ENCODE results near the gene RHOC. TPM values are rescaled to one million over a fixed set of nuclear protein-coding genes. Genes with fewer than 3 reads are reported as not detected.
A peak's percentile ranks its signal among the peaks of the same experiment; 100 is the strongest.
"Not testable (repeated sequence)": the region's sequence is repeated elsewhere in the genome, so short reads cannot be mapped to it uniquely, and the experiment has no call there.

The RHOC gene
- total RNA-seq, 1 donor from 2014 or later: 131 TPM

DNA sequence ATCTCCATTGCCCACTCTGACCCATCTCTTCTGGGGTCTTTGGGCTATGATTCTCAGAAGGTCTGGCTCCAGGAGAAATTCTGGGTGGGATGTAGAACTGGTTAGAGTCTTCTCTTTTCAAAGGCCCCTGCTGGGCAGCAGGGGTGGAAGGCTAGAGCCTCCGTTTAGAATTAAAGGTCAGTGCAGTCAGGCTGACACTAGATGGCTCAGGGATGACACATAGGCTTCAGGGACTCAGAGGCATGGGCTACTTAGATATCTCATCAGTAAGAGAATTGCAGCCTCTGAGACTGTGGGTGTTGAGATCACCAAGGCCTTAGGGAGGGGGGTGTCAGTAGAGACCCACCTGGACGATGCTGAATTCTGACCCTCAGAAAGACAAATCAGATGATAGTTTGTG lies 20.8 kb upstream of the RHOC start:
- Mint-ChIP-seq H3K36me3 (no peaks in the 10 kb centered on the region), H3K4me1 (ENCODE audit: unreplicated experiment) (peaks cover 23% of the 10 kb centered on the region), H3K27ac (no peak overlapping the region), H3K9me3 (no peaks in the 10 kb centered on the region), H3K4me3 (no peak overlapping the region), H3K27me3 (peaks cover 3% of the 10 kb centered on the region)
- TF ChIP-seq CTCF (conservative IDR thresholded peaks at IDR 0.05): no peak
- DNase-seq (ENCODE audit: extremely low spot score, unreplicated experiment): no peak

GRCh38 chr1:112724240-112724639 lies 17.3 kb upstream of the RHOC start:
- H3K9me3 Mint-ChIP-seq; H3K4me3 Mint-ChIP-seq; H3K36me3 Mint-ChIP-seq; H3K27ac Mint-ChIP-seq; DNase-seq (ENCODE audit: extremely low spot score, unreplicated experiment): not testable (repeated sequence)
- Mint-ChIP-seq H3K4me1 (ENCODE audit: unreplicated experiment) (peaks cover 21% of the 10 kb centered on the region), H3K27me3 (peaks cover 21% of the 10 kb centered on the region)

- Mint-ChIP-seq H3K36me3 (no peaks in the 10 kb centered on the region), H3K27ac (peak overlapping the region; percentile 63), H3K27me3 (peaks cover 26% of the 10 kb centered on the region), H3K4me3 (peak overlapping the region; percentile 59), H3K4me1 (ENCODE audit: unreplicated experiment) (peaks cover 21% of the 10 kb centered on the region), H3K9me3 (no peaks in the 10 kb centered on the region)
- DNase-seq (ENCODE audit: extremely low spot score, unreplicated experiment): no peak
- TF ChIP-seq CTCF (conservative IDR thresholded peaks at IDR 0.05): no peak
These were observed 16.5 kb upstream of the RHOC start for GRCh38 chr1:112723511-112723839.

DNA sequence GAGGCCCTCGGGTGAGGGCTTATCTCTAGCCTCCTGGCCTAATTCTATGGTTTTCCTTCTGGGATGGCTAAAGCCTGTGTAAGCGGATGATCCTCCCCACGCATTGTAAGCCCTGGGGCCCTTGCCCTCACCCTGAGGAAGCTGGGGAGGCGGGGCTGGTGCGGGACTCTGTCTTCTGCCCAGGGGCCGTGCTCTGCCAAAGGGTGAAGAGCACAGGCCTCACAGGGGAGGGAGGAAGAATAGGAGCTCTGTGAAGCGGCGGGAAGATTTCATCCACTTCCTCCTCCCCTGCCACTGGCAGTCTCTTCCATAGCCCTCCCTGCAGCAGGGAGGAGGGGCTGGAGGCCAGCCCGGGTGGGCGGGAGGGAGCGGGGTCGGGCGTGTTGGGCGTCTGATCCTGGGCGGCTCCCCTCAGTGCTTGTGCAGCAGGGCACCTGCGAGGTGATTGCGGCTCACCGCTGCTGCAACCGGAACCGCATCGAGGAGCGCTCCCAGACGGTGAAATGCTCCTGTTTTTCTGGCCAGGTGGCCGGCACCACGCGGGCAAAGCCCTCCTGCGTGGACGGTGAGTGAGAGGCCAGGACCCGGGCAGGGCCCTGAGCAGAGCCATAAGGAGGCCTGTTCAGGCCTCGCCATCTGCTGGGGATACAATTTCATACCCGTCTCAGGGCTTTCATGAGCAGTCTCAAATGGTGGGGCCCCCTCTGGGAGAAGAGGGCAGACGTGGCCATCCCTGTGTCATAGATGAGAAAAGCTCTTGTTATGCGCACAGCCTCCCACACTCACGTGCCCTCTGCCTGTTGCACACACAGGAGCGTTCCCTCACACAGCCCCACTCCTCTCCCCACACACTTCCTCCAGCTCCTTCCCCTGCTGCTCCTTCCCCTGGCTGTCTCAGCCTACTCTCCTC lies 15.9 kb upstream of the RHOC start:
- peak; percentile 15 for TF ChIP-seq CTCF (conservative IDR thresholded peaks at IDR 0.05)
- H3K4me1 Mint-ChIP-seq (ENCODE audit: unreplicated experiment): peaks cover 21% of the 10 kb centered on the region
- H3K4me3 Mint-ChIP-seq: peak overlapping the region; percentile 78
- H3K27ac Mint-ChIP-seq: peak overlapping the region; percentile 83
- H3K9me3 Mint-ChIP-seq: no peaks in the 10 kb centered on the region
- no peaks in the 10 kb centered on the region for H3K36me3 Mint-ChIP-seq
- peaks cover 27% of the 10 kb centered on the region for H3K27me3 Mint-ChIP-seq
- DNase-seq (ENCODE audit: extremely low spot score, unreplicated experiment): no peak

GRCh38 chr1:112721966-112722524 lies 15.1 kb upstream of the RHOC start:
- TF ChIP-seq CTCF (conservative IDR thresholded peaks at IDR 0.05): no peak
- H3K36me3 Mint-ChIP-seq: no peaks in the 10 kb centered on the region
- no peaks in the 10 kb centered on the region for H3K9me3 Mint-ChIP-seq
- peaks cover 21% of the 10 kb centered on the region for H3K4me1 Mint-ChIP-seq (ENCODE audit: unreplicated experiment)
- H3K4me3 Mint-ChIP-seq: no peak overlapping the region
- no peak overlapping the region for H3K27ac Mint-ChIP-seq
- no peak for DNase-seq (ENCODE audit: extremely low spot score, unreplicated experiment)
- H3K27me3 Mint-ChIP-seq: peaks cover 27% of the 10 kb centered on the region

DNA sequence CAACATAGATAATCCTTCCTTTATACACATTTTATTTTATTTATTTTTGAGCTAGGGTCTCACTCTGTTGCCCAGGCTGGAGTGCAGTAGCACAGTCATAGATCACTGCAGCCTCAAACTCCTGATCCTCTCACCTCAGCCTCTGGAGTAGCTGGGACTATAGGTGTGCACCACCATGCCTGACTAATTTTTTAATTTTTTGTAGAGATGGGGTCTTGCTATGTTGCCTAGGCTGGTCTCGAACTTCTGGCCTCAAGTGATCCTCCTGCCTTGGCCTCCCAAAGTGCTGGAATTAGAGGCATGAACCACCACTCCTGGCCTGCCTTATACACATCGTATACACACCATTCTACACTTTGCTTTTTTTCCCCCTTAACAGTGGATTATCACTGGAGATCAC lies 14.4 kb upstream of the RHOC start:
- not testable (repeated sequence) for H3K4me3 Mint-ChIP-seq; H3K36me3 Mint-ChIP-seq; H3K27ac Mint-ChIP-seq; H3K9me3 Mint-ChIP-seq; DNase-seq (ENCODE audit: extremely low spot score, unreplicated experiment)
- H3K4me1 Mint-ChIP-seq (ENCODE audit: unreplicated experiment): peaks cover 21% of the 10 kb centered on the region
- peaks cover 33% of the 10 kb centered on the region for H3K27me3 Mint-ChIP-seq
